Thyroid gland (tissue), 4 donors: ENCODE results near the gene ASB15. TPM values are rescaled to one million over a fixed set of nuclear protein-coding genes. Genes with fewer than 3 reads are reported as not detected.

ENCODE experiments used
- DNase-seq, 2 donors: peaks; one replicate each; pipeline ENCODE4 v3.0.0-alpha.2; 2019
- H3K27ac ChIP-seq, 3 donors: fragments of 200-600 bp; sonication (generic); 1 replicate in 2 of 3; 2 replicates in 1 of 3; pipeline ENCODE4 v1.5.1; 2016 to 2019; ENCODE audit warnings: mild to moderate bottlenecking in 1 of 3, moderate library complexity in 1 of 3
- H3K27me3 ChIP-seq: fragments of 200-600 bp; sonication (generic); one replicate; pipeline ENCODE4 v1.5.1; 2019
- H3K36me3 ChIP-seq, 2 donors: fragments of 200-600 bp; sonication (generic); one replicate each; pipeline ENCODE4 v1.5.1; 2016 to 2019
- H3K4me1 ChIP-seq, 2 donors: fragments of 200-600 bp; sonication (generic); one replicate each; pipeline ENCODE4 v1.5.1; 2017 to 2019
- H3K4me3 ChIP-seq, 3 donors: fragments of 200-600 bp; sonication (generic); replicated peaks in 1 of 3; 1 replicate in 2 of 3; 2 replicates in 1 of 3; pipeline ENCODE4 v1.5.1; 2016; ENCODE audit warnings: mild to moderate bottlenecking in 1 of 3
- H3K9me3 ChIP-seq: fragments of 200-600 bp; sonication (generic); one replicate; pipeline ENCODE4 v1.5.1; 2017
- POLR2A ChIP-seq, 2 donors: fragments of 450-650 bp; IDR thresholded peaks; one replicate each; pipeline ENCODE4 v1.6.1; 2017; ENCODE audit warnings: antibody characterized with exemption in 2 of 2, mild to moderate bottlenecking in 2 of 2, moderate library complexity in 1 of 2
- WGBS, 2 donors: methylation state at CpG; one replicate each; pipeline ENCODE4 v1.1.5; 2017; 5-methylcytosine and 5-hydroxymethylcytosine counted together
- intact Hi-C: fragments of 100-400 bp; cut with DNase I; formaldehyde crosslinking; loops from one replicate; pipeline ENCODE4 v1.15.1; 2023
- total RNA-seq, 4 donors: library from RNA; depleted of rRNA; stranded (reverse); fragments of >200 nt; gene quantifications; one replicate each; pipeline ENCODE4 v1.2.3, GENCODE V29; 2016
- TF ChIP-seq, protein P1 (sequence below), 6 experiments: fragments of 200-600 bp in 3 of 6; fragments of 450-650 bp in 3 of 6; sonication (generic) in 3 of 6; IDR thresholded peaks; one replicate each; pipeline ENCODE4 v1.5.1; 2016 to 2019; ENCODE audit warnings: antibody characterized with exemption in 6 of 6, mild to moderate bottlenecking in 2 of 6, inconsistent platforms in 1 of 6, moderate library complexity in 1 of 6

The ASB15 gene
- total RNA-seq, 4 donors from 2014 or later: not detected

DNA sequence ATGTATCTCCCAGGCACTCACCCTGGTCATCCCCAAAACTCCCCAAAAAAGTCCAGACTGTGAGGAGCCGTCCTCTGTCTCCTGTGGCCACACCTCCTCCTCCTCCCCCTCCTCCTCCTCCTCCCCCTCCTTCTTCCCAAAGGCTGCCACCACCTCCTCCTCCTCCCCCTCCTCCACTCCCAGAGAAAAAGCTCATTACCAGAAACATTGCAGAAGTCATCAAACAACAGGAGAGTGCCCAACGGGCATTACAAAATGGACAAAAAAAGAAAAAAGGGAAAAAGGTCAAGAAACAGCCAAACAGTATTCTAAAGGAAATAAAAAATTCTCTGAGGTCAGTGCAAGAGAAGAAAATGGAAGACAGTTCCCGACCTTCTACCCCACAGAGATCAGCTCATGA lies 61.1 kb downstream of the ASB15 start:
- Histone ChIP-seq H3K36me3 (no peaks in the 10 kb centered on the region), H3K9me3 (no peaks in the 10 kb centered on the region), H3K27ac (no peak overlapping the region), H3K4me1 (no peaks in the 10 kb centered on the region), H3K4me3 (no peak overlapping the region), H3K27me3 (no peaks in the 10 kb centered on the region)
- intact Hi-C loops: no loop called here
- DNase-seq: no peak
- WGBS, 2 donors: 50 to 58% methylated on average over 3 of the region's 3 CpGs
- TF ChIP-seq POLR2A (IDR thresholded peaks at IDR 0.05): no peak
- TF ChIP-seq, protein P1, sequence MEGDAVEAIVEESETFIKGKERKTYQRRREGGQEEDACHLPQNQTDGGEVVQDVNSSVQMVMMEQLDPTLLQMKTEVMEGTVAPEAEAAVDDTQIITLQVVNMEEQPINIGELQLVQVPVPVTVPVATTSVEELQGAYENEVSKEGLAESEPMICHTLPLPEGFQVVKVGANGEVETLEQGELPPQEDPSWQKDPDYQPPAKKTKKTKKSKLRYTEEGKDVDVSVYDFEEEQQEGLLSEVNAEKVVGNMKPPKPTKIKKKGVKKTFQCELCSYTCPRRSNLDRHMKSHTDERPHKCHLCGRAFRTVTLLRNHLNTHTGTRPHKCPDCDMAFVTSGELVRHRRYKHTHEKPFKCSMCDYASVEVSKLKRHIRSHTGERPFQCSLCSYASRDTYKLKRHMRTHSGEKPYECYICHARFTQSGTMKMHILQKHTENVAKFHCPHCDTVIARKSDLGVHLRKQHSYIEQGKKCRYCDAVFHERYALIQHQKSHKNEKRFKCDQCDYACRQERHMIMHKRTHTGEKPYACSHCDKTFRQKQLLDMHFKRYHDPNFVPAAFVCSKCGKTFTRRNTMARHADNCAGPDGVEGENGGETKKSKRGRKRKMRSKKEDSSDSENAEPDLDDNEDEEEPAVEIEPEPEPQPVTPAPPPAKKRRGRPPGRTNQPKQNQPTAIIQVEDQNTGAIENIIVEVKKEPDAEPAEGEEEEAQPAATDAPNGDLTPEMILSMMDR (IDR thresholded peaks at IDR 0.05): no peak

DNA sequence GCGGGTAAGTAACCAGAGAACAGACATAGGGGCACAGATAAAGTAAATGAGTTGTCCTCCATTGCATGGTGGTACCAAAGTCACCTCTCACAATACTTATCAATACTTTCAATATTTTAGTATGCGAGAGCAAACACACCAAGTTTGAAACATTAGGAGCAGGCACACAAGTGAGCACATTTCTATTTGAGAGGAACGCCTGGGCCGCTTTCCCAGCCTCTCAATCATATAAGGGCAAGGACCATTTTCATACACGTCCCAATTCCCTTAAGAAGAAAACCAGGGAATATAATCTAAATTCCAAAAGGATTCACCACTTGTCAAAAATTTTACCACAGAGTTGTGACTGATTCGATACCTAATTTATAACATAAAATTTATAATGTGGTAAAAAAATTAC lies 61.6 kb downstream of the ASB15 start:
- no peak for DNase-seq
- H3K36me3 ChIP-seq: no peaks in the 10 kb centered on the region
- H3K27ac ChIP-seq: no peak overlapping the region
- H3K9me3 ChIP-seq: no peaks in the 10 kb centered on the region
- no peaks in the 10 kb centered on the region for H3K27me3 ChIP-seq
- TF ChIP-seq, protein P1 (IDR thresholded peaks at IDR 0.05): no peak
- TF ChIP-seq POLR2A (IDR thresholded peaks at IDR 0.05): no peak
- H3K4me1 ChIP-seq: no peaks in the 10 kb centered on the region
- 93 to 95% methylated on average over 6 of the region's 6 CpGs for WGBS, 2 donors
- no peak overlapping the region for H3K4me3 ChIP-seq
- intact Hi-C loops: no loop called here

DNA sequence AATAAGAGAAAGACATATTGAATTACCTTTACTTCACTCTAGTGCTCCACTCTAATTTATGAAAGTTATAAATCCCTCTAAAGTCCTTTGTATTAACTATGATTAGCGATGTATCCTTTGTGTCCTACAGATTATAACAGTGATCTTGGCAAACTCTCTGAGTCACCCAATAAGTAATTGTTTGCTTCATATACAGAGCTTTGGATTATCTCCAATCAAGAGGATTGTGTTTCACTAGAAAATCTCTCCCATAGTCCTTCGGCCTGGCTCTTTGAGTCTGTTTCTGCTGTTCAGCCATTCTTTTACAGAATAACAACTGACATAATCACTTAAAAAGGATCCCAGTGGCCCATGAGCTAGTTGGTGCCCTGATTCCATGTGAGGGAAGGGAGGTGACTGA lies 63.5 kb downstream of the ASB15 start:
- no peaks in the 10 kb centered on the region for H3K9me3 ChIP-seq
- no peaks in the 10 kb centered on the region for H3K36me3 ChIP-seq
- no peak overlapping the region for H3K4me3 ChIP-seq
- H3K27me3 ChIP-seq: no peaks in the 10 kb centered on the region
- no peaks in the 10 kb centered on the region for H3K4me1 ChIP-seq
- 78 to 89% methylated on average over 2 of the region's 2 CpGs for WGBS, 2 donors
- no peak for TF ChIP-seq POLR2A (IDR thresholded peaks at IDR 0.05)
- TF ChIP-seq, protein P1 (IDR thresholded peaks at IDR 0.05): no peak
- intact Hi-C loops: no loop called here
- no peak overlapping the region for H3K27ac ChIP-seq
- no peak for DNase-seq

DNA sequence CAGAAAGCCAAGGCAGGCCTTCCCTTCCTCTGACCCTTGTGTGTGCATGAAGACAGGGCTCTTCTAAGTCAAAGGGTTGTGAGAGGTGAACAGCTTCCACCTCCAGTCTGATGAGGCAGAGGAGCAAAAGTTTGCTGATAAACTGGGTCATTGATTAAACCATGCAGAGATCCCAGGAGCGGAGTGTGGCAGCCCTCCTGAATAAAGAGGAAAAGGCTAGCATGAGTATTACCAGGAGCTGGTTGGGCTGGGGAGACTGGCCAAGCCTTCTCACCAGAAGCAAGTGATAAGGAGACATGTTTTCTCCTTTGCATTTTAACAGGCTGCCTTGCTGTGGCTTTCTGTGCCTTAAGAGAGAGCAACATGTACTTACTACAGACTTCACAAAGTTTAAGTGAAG lies 64.3 kb downstream of the ASB15 start:
- no peak for DNase-seq
- H3K4me3 ChIP-seq: no peak overlapping the region
- H3K27me3 ChIP-seq: no peaks in the 10 kb centered on the region
- intact Hi-C loops: no loop called here
- no peaks in the 10 kb centered on the region for H3K36me3 ChIP-seq
- no peaks in the 10 kb centered on the region for H3K9me3 ChIP-seq
- H3K27ac ChIP-seq: no peak overlapping the region
- TF ChIP-seq POLR2A (IDR thresholded peaks at IDR 0.05): no peak
- TF ChIP-seq, protein P1 (IDR thresholded peaks at IDR 0.05): no peak
- H3K4me1 ChIP-seq: no peaks in the 10 kb centered on the region
- 77 to 100% methylated on average over 1 of the region's 1 CpG for WGBS, 2 donors

DNA sequence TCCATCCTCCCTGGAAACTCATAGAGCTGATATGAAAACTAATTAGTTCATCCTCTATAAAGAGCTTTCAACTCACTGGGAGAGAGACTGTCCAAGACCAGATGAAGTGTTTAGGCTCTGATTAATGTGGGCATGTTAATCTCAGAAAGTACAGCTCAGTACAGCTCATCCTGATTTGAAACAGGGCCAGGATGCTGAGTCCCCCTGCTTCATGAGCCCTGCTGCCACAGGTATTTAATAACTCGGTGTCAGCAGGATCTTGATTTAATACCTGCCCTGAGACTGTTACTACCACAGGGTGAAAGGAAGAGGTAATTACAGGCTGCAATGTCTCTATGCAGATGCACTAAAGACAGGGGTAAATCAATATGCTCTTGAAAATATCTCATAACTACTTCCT lies 64.9 kb downstream of the ASB15 start:
- no peaks in the 10 kb centered on the region for H3K4me1 ChIP-seq
- H3K9me3 ChIP-seq: no peaks in the 10 kb centered on the region
- no peak overlapping the region for H3K27ac ChIP-seq
- no peak for TF ChIP-seq POLR2A (IDR thresholded peaks at IDR 0.05)
- TF ChIP-seq, protein P1 (IDR thresholded peaks at IDR 0.05): no peak
- no peak for DNase-seq
- H3K36me3 ChIP-seq: no peaks in the 10 kb centered on the region
- 86 to 95% methylated on average over 1 of the region's 1 CpG for WGBS, 2 donors
- intact Hi-C loops: no loop called here
- no peak overlapping the region for H3K4me3 ChIP-seq
- no peaks in the 10 kb centered on the region for H3K27me3 ChIP-seq
